Stimulated activated CD8-positive, alpha-beta memory T cell treated with anti-CD3 and anti-CD28 coated beads, Interleukin-15, amount 100 ng/mL, for 48 hours (primary cell): ENCODE data around the gene DNAH10.
A peak's percentile ranks its signal among the peaks of the same experiment; 100 is the strongest.
"Not testable (repeated sequence)": the region's sequence is repeated elsewhere in the genome, so short reads cannot be mapped to it uniquely, and the experiment has no call there.

Source experiments
- DNase-seq, 2 donors: peaks; one replicate each; pipeline ENCODE4 v3.0.0-alpha.2; 2020; ENCODE audit warnings: low read depth in 2 of 2

The DNAH10 gene

GRCh38 chr12:123907726-123908476 lies 145.8 kb downstream of the DNAH10 start:
- DNase-seq = no peak

GRCh38 chr12:123908884-123909725 lies 147.0 kb downstream of the DNAH10 start:
- DNase-seq = no peak

GRCh38 chr12:123910057-123910456 lies 148.0 kb downstream of the DNAH10 start:
- no peak for DNase-seq

GRCh38 chr12:123910761-123911193 lies 148.7 kb downstream of the DNAH10 start:
- no peak for DNase-seq

- not testable (repeated sequence) for DNase-seq
These were observed 149.7 kb downstream of the DNAH10 start for GRCh38 chr12:123911672-123912409.

- DNase-seq = no peak
These were observed 150.6 kb downstream of the DNAH10 start for GRCh38 chr12:123912415-123913380.

- DNase-seq = no peak
These were observed 152.7 kb downstream of the DNAH10 start for GRCh38 chr12:123914726-123915333.

- DNase-seq = peak; percentile 52 to 73
These were observed 154.6 kb downstream of the DNAH10 start for GRCh38 chr12:123916729-123917128.

- DNase-seq = no peak
These were observed 155.3 kb downstream of the DNAH10 start for GRCh38 chr12:123917337-123917850.

GRCh38 chr12:123919980-123920360 lies 157.9 kb downstream of the DNAH10 start:
- no peak for DNase-seq

- DNase-seq = no peak
These were observed 160.9 kb downstream of the DNAH10 start for GRCh38 chr12:123923038-123923437.

- DNase-seq = no peak
These were observed 161.8 kb downstream of the DNAH10 start for GRCh38 chr12:123923927-123924326.

- DNase-seq = no peak
These were observed 162.4 kb downstream of the DNAH10 start for GRCh38 chr12:123924539-123924938.

- DNase-seq = no peak
These were observed 166.3 kb downstream of the DNAH10 start for GRCh38 chr12:123928274-123928865.

- no peak for DNase-seq
These were observed 166.8 kb downstream of the DNAH10 start for GRCh38 chr12:123928897-123929296.

- no peak for DNase-seq
These were observed 168.0 kb downstream of the DNAH10 start for GRCh38 chr12:123929946-123930583.

GRCh38 chr12:123931686-123932321 lies 169.7 kb downstream of the DNAH10 start:
- peak in 1 of 2 donors; percentile 20 for DNase-seq

GRCh38 chr12:123933214-123933613 lies 171.1 kb downstream of the DNAH10 start:
- DNase-seq = no peak
